CD4-positive, alpha-beta T cell treated with Interleukin-15 for 4 hours (primary cell): ENCODE measurements around the gene LRRC42.

Experiments used
- DNase-seq: peaks from one replicate; pipeline ENCODE4 v3.0.0-alpha.2; 2020; ENCODE audit warnings: low spot score

The LRRC42 gene

GRCh38 chr1:53942127-53942957, 3.8 kb upstream of the LRRC42 start:
- DNase-seq, result no peak

DNA sequence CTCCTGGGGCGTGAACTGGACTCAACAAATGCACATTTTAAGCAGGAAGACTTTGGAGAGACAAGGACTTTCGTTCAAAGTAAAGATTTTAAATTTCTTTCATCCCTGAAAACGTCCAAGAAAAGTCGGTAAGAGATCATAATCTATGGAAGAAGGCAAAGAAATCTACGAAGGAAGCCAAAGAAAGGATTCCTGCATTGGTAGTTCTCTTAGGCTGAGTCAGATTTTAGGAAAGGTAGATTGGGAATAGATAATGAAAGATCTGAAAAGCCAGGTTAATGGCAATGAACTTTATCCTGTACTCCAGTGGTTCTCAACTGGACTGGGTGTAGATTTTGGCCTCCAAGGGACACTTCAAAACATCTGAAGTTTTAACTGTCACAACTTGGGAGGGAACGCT, 3.1 kb upstream of the LRRC42 start:
- DNase-seq, result no peak

- no peak for DNase-seq
Observed at GRCh38 chr1:53943490-53944043, 2.6 kb upstream of the LRRC42 start.

DNA sequence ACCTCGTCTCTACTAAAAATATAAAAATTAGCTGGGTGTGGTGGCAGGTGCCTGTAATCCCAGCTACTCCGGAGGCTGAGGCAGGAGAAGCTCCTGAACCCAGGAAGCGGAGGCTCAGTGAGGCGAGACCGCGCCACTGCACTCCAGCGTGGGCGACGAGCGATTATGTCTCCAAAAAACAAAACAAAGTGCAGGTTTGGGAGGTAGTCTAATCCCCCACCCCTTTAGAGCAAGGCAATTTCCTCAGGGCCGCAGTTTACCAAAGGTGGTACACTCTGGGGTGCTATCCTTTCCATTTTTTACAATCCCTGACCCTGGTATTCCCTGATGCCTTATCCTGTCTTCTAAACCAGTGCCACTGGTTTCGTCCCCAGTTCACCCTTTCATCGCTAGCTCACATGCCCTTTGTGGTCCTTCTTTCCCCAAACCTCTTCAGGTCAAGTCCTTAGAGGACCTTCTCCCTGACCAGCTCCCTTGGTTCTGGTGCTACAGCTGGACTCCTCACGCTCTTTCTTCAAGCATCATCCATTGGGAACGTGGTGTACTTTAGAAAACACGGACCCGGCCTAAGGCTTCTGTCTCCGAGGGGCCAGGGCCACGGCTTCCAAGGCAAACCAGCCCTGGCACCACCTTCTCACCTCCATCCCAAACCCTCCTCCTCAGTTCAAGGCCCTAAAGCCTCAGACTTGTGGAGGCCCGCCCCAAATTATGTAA, 1.5 kb upstream of the LRRC42 start:
- DNase-seq, result no peak

DNA sequence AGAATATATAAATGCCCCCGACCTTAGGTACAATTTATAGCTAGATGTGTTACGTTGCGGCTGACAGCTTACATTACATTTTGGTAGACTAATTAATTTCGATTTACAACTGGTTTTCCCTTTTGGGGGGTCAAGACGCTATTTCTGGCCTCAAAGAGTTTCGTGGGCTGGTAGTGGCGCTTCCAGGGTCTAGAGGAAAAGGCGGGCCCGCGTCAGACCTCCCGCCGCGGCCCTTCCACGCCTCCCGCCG, 1.0 kb upstream of the LRRC42 start:
- peak; percentile 4 for DNase-seq

DNA sequence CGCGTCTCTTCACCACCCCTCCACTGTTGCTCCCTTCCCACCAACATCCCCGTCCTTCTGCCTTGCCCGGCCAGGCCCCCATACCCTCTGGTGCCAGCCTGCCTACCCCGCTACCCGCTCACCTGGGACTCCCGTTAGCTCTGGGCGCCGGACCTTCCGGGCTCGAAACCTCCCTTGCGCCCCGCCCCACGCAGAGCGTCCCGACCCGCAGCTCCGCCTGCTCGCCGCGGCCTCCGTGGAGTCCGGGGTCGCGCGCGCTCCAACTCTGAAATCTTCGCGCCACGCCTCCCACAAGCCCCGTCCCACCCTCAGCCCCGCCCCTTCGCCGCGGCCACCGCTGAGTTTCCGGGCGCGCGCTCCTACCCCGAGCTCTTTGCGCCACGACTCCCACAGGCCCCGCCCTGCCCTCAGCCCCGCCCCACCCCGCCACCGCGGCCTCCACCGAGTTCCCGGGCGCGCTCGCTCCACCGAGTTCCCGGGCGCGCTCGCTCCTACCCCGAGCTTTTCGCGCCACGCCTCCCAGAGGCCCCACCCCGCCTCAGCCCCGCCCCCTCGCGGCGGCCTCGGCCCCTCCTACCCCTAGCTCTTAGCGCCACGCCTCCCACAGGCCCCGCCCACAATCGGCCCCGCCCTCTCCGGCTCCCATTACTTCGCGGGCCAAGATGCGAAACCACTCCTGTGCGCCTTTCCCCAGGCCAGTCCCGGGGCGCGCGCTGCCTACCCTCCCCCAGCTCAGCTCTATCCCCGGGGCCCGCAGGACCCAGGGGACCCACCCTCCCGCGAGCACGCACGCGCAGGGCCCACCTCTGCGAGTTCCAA, 508 bp upstream of the LRRC42 start, which contains the start of gene IFT25:
Gene IFT25 (minus strand): TSS at position 267 of the 819 bp plus-strand sequence. CDS start 5,617 bp downstream, outside the sequence.
- DNase-seq, result peak; percentile 97

DNA sequence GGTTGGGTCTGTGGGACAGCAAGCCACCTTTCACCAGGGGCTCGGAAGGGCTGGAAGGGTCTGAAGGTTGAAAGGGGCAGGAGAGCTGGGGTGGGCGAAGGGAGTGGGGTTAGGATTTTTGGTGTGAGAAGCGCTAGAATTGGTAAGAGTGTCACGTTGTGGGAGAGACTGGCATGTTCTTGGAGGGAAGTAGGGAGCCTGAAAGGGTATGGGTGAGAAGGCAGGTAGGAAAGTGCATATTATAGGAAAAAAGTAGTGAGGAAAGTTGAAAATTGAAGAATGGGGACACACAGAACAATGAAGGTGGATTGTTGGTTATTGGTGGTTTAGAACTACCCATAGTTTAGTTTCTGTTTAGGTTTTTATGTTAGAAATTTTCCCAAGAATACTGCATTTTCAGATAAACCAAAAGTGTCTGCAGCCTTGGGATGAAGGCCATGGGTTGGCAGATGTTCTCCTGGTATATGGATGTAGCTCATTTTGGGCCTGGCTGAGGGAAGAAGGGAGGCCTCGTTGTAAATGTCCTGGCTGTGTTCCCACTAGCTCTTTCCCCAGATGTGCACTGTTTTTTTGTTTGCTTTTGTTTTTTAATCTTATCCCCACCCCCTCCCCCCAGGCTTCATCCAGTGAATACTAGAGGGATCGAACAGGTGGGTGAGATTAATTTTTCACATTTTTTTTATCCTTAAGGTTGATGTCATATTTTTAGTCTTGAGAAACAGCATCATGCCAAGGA, 1.2 kb downstream of the LRRC42 start:
- no peak for DNase-seq

GRCh38 chr1:53948291-53948690, 2.1 kb downstream of the LRRC42 start:
- DNase-seq, result no peak

- peak; percentile 29 for DNase-seq
Observed at GRCh38 chr1:53949023-53949990, 3.2 kb downstream of the LRRC42 start.

GRCh38 chr1:53951697-53952096, 5.5 kb downstream of the LRRC42 start:
- no peak for DNase-seq

DNA sequence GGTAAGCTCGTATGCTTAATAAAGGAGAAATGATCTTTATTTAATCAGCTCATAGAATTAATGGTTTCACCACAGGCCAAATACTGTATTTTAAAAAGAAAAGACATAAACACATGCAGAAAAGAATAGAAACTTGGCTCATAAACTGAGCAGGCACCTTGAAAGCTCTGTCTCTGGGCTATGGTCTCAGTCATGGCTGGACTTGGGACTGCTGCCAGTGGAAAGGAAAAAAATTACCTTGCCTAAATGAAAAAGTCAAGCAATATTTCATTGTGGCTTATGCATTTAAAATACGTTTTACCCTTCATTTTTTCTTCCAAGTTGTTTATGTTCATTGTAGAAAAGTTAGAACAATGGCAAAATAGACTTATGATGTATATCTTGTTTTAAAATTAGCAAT, 8.0 kb downstream of the LRRC42 start:
- no peak for DNase-seq

GRCh38 chr1:53956308-53957168, 10.4 kb downstream of the LRRC42 start:
- DNase-seq, result no peak

GRCh38 chr1:53957194-53957818, 11.2 kb downstream of the LRRC42 start:
- no peak for DNase-seq

- DNase-seq, result peak; percentile 55
Observed at GRCh38 chr1:53959664-53960250, 13.6 kb downstream of the LRRC42 start.

DNA sequence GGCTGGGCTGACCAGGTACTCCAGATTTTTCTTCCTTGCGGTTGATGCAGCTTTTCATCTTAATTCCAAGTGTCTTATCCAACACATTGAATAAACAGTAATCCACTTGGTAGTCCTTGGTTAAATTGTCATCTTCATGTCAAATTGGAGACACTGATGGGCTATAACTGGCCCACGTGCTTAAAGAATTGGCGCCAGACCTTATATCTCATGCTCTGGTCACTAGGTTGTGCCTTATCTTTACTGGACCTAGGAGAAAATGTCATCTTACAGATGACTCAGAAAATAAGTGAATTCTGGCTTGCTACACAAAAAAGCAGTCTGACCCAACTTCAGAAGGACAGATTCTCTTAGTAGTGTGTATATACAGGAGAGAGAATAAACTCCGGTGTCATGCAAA, 16.2 kb downstream of the LRRC42 start:
- DNase-seq, result no peak

DNA sequence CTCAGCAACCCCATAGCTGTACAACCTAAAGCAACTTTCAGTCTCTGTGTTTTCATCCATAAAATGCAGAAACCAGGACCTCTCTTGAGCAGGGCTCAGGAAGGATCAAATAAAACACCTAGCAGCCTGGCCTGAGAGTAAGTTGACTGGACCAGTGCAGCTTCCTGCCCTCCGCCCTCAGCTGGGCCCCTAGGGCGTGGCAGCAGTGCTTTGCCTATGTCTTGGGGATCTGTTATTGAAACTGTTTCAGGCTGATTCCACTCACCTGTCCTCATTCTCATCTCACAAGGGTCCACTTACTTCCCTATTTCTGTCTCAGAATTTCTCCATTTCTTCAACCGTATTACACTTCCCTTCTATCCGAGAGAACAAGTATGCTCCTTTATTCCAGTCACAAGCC, 17.3 kb downstream of the LRRC42 start:
- no peak for DNase-seq

- DNase-seq, result no peak
Observed at GRCh38 chr1:53964109-53964508, 18.0 kb downstream of the LRRC42 start.

GRCh38 chr1:53966794-53967193, 20.6 kb downstream of the LRRC42 start:
- DNase-seq, result no peak
